Umbilical cord (tissue), 2 donors: ENCODE data around the gene ATXN7L3. TPM values are rescaled to one million over a fixed set of nuclear protein-coding genes. Genes with fewer than 3 reads are reported as not detected.

Experiments
- DNase-seq: peaks from one replicate; pipeline ENCODE4 v3.0.0-alpha.2; 2015; ENCODE audit warnings: low spot score
- total RNA-seq: library from RNA; depleted of rRNA; stranded (reverse); fragments of >200 nt; gene quantifications from one replicate; pipeline ENCODE4 v1.2.3, GENCODE V29; 2014; ENCODE audit warnings: low replicate concordance; ENCODE audit not compliant: insufficient read depth

ATXN7L3 gene
- total RNA-seq, 1 donor from 2014 or later, result 33.0 TPM

GRCh38 chr17:44200478-44201155, 933 bp upstream of the ATXN7L3 start:
- no peak for DNase-seq

- DNase-seq, result peak; percentile 67
These were observed 747 bp downstream of the ATXN7L3 start for GRCh38 chr17:44198721-44199552.

- DNase-seq, result peak; percentile 71
These were observed 1.5 kb downstream of the ATXN7L3 start for GRCh38 chr17:44197980-44198720.

GRCh38 chr17:44197107-44197506, 2.6 kb downstream of the ATXN7L3 start:
- DNase-seq, result no peak

DNA sequence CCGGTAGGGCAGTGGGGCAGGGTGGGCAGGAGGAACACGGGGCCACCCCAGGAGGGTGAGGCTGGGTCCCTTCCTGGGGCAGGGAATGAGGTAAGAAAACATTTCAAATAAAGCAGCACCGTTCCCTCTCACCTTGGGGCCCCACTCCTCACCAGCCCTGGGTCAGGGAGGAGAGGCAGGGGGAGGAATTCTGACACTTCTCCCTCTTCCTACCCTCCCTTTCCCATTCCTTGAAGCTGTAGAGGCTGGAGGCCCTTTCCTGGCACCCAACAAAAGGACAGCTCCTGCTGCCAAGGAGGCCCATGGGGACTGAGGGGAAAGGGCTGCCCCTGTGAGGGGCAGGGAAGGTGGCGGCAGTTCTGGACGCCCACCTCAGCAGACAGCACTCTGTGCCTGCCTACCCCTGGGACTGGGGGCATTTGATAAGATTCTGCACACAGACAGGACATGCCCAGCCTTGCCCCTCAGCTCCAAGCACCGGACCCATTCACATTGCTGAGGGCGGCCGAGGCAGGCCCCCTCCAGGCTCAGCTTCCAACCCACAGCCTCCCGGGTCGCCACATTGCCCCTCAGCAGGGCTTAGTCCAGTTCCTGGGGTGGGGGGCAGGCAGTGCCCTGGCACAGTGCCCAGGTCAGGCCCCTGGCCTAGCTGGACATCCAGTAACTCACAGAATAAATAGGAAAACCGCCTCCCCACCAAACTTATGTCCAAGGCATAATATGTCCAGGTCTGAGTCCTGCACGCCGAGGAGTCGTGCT, 6.2 kb downstream of the ATXN7L3 start:
- DNase-seq, result no peak

GRCh38 chr17:44192750-44193149, 6.9 kb downstream of the ATXN7L3 start:
- no peak for DNase-seq

DNA sequence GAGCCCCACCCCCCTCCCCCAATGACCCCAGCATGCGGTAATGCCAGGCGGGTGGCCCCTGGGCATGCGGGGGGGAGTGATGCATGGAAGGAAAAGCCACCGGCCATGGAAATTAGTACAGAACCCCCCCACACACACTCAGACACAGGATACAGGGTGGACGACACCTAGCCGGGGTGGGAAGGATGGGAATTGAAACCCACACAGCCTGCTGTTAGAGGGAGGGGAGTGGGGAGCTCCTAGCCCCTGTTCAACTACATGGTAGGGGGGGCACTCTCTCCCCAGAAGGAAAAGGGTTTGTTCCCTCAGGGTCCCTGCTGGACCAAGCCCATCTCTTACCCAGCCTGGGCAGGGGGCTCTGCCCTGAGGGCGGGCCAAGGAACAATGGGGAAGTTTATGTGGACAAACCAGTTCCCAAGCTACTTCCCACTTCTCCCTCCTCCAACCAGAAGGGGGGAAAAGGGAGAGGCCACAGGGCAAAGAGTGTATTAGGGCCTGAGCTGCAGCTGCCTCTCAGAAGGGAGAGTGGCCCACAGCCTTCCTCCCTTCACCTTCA, 7.7 kb downstream of the ATXN7L3 start:
- no peak for DNase-seq

GRCh38 chr17:44191369-44191768, 8.3 kb downstream of the ATXN7L3 start:
- DNase-seq, result no peak

DNA sequence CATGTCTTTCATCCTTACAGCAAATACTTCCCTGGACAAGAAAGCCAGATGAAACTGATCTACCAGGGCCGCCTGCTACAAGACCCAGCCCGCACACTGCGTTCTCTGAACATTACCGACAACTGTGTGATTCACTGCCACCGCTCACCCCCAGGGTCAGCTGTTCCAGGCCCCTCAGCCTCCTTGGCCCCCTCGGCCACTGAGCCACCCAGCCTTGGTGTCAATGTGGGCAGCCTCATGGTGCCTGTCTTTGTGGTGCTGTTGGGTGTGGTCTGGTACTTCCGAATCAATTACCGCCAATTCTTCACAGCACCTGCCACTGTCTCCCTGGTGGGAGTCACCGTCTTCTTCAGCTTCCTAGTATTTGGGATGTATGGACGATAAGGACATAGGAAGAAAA, 9.2 kb downstream of the ATXN7L3 start:
- DNase-seq, result no peak

GRCh38 chr17:44188576-44189403, 10.9 kb downstream of the ATXN7L3 start:
- no peak for DNase-seq

DNA sequence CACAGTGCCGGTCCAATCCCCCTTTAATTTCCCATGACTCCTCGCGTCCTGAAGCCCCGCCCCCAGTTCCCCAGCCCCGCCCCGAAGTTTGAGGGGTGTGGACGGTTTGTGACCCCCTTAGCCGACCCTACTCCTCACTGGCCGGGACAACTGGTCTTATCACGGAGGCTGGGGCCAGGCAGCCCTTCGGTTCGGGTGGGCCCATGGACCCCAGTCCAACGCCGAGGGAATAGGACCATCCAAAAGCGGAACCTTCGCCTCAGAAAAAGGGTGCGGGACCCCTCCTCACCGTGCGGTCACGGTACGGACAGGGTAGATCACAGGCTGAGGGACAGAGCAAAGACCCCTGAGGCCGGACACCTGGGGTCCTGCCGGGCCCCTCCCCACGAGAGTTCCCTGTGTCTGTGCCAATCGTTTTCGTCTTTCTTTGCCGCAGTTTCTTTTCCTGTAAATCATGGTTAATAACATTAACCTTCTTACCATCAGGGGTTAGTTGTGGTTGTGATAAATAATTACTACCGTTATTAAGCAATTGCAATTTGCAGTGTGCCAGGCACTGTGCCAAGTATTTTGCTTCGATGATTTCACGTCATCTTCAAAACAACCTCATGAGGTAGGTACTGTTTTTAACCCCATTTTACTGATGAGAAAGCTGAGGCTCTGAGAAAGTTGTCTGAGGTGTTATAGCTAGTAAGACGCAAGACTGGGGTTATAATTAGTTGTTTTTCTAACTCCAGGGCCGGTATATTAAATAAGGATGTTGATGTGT, 12.4 kb downstream of the ATXN7L3 start:
- no peak for DNase-seq

DNA sequence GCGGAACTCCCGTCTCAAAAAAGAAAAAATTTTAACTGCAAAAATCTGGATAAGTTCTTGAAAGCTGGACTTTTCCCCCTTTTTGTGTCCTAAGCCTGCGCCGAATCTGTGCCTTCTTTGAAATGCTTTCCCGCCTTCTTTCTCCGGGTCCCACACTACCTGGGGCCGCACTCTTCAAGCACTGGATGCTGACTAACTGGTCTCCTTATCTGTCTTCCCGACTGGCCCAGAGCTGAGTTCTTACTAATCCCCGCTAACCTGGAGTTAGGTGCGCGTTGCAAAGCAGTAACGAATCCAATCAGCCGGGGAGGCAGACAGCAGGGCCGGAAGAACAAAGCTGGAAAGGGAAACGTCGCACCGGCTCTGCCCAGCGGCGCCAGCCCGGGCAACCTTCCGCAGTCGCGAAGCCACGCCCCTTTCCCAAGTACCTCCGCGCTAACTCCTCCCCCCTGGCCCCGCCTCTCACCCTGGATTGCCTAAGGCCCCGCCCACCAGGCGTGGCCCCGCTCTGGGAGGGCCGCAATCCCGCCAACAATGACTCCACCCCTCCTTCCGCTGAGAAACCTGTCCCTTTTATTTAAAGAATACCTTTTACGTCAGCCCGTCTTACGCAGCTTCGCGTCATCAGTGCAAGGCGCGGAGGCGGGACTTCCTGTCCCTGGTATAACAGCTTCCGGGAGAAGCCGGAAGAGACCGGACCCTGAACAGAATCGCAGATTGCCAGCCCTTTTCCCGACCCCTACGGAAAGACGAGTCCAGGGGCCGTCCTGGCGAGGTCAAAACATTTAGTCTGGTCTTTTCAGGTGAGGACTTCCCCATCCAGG, 13.2 kb downstream of the ATXN7L3 start, which contains the start of gene TMUB2:
TMUB2 (plus strand) TSS at position 666 of the 824 bp plus-strand sequence. CDS start 737 bp downstream, outside the sequence.
- peak; percentile 99 for DNase-seq

- no peak for DNase-seq
These were observed 15.4 kb downstream of the ATXN7L3 start for GRCh38 chr17:44184212-44184810.

DNA sequence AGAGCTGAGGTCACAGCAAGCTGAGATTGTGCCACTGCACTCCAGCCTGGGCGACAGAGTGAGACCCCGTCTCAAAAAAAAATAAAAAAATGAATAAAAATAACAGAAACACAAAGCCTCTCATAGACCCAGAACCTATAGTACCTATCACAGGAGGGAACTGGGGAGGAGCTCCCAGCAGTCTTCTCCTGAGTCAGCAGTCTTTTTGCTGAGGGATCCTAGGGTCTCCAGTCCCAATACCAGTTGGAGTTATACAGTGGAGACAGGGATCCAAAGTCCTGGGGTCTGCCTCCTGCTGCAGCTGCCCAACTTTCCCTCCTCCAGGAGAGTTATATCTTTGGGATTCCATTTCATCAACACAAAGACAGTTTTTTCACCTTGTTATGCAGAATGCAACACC, 16.7 kb downstream of the ATXN7L3 start:
- DNase-seq, result no peak

- DNase-seq, result no peak
These were observed 21.6 kb downstream of the ATXN7L3 start for GRCh38 chr17:44178133-44178532.

DNA sequence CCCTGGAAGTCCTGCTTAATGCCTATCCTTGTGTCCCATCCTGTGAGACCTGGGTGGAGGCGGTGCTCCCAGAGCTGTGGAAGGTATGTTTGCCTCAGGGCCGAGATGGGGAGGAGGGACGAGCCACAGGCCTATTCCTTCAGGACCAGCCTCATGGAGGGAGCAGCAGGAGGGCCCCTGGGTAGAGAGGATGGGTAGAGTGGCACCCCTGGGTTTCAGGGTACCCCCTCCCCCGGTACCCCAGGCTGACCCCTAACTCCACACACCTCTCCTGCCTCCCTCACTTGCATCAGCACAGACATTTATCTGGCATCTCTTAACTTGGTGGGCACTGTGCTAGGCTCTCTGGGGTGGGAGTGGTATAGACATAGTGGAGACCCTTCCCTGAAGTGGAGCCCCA, 22.0 kb downstream of the ATXN7L3 start:
- DNase-seq, result no peak

GRCh38 chr17:44176671-44177501, 22.8 kb downstream of the ATXN7L3 start:
- DNase-seq, result no peak
